HTR-8/SVneo (cell line): Measurements from ENCODE around the gene PTPRD.

Source experiments
- DNase-seq: peaks from one replicate; pipeline ENCODE4 v3.0.0; 2011; ENCODE audit warnings: low spot score, mixed read lengths; ENCODE audit not compliant: insufficient read length
- FAIRE-seq: peaks from 2 replicates; lab custom pipeline; 2011; peaks lifted over from hg19 to GRCh38; lab: Jason Lieb, UNC

Gene PTPRD

GRCh38 chr9:8659108-8659507 is 1953.7 kb downstream of the PTPRD start:
- FAIRE-seq (no peak), DNase-seq (no peak)

- FAIRE-seq (no peak), DNase-seq (no peak)
These were observed 1957.7 kb downstream of the PTPRD start for GRCh38 chr9:8655071-8655470.

- DNase-seq: no peak
- FAIRE-seq: no peak
These were observed 1958.9 kb downstream of the PTPRD start for GRCh38 chr9:8653855-8654254.

GRCh38 chr9:8653111-8653510 is 1959.7 kb downstream of the PTPRD start:
- no peak for DNase-seq
- no peak for FAIRE-seq

GRCh38 chr9:8652255-8652654 is 1960.5 kb downstream of the PTPRD start:
- FAIRE-seq (no peak), DNase-seq (no peak)

- DNase-seq (no peak), FAIRE-seq (no peak)
These were observed 1961.0 kb downstream of the PTPRD start for GRCh38 chr9:8651846-8652215.

- DNase-seq: no peak
- FAIRE-seq: no peak
These were observed 1961.5 kb downstream of the PTPRD start for GRCh38 chr9:8651070-8651845.

GRCh38 chr9:8649807-8650206 is 1963.0 kb downstream of the PTPRD start:
- no peak for FAIRE-seq

GRCh38 chr9:8649160-8649559 is 1963.6 kb downstream of the PTPRD start:
- no peak for FAIRE-seq
- DNase-seq: no peak

More at GRCh38 chr9:8649807-8650206, 1963.0 kb downstream of the PTPRD start:
- DNase-seq: no peak

- DNase-seq (no peak), FAIRE-seq (no peak)
These were observed 1964.4 kb downstream of the PTPRD start for GRCh38 chr9:8648271-8648845.

- FAIRE-seq (no peak), DNase-seq (no peak)
These were observed 1965.0 kb downstream of the PTPRD start for GRCh38 chr9:8647824-8648223.

- FAIRE-seq: no peak
- no peak for DNase-seq
These were observed 1968.2 kb downstream of the PTPRD start for GRCh38 chr9:8644571-8644970.

GRCh38 chr9:8643896-8644295 is 1968.9 kb downstream of the PTPRD start:
- FAIRE-seq (no peak), DNase-seq (no peak)

- DNase-seq (no peak), FAIRE-seq (no peak)
These were observed 1969.3 kb downstream of the PTPRD start for GRCh38 chr9:8643464-8643863.

GRCh38 chr9:8640761-8641160 is 1972.0 kb downstream of the PTPRD start:
- FAIRE-seq (no peak), DNase-seq (no peak)

GRCh38 chr9:8637626-8638025 is 1975.2 kb downstream of the PTPRD start:
- no peak for FAIRE-seq

GRCh38 chr9:8633784-8634183 is 1979.0 kb downstream of the PTPRD start:
- FAIRE-seq (no peak), DNase-seq (no peak)

More at GRCh38 chr9:8637626-8638025, 1975.2 kb downstream of the PTPRD start:
- no peak for DNase-seq

GRCh38 chr9:8632493-8632892 is 1980.3 kb downstream of the PTPRD start:
- DNase-seq (no peak), FAIRE-seq (no peak)

- DNase-seq (no peak), FAIRE-seq (no peak)
These were observed 1984.0 kb downstream of the PTPRD start for GRCh38 chr9:8628791-8629190.

GRCh38 chr9:8627976-8628679 is 1984.7 kb downstream of the PTPRD start:
- FAIRE-seq (no peak), DNase-seq (no peak)

- FAIRE-seq (no peak), DNase-seq (no peak)
These were observed 1989.9 kb downstream of the PTPRD start for GRCh38 chr9:8622871-8623270.
